Prostate gland (tissue), 2 donors: Measurements from ENCODE around the gene RBKS. TPM values are rescaled to one million over a fixed set of nuclear protein-coding genes. Genes with fewer than 3 reads are reported as not detected.

Experiments used
- DNase-seq: peaks from one replicate; pipeline ENCODE4 v3.0.0-alpha.2; 2019; ENCODE audit warnings: low spot score
- H3K27ac ChIP-seq, 2 donors: fragments of 200-600 bp; sonication (generic); 2 replicates each; pipeline ENCODE4 v1.5.1; 2017 to 2019
- H3K27me3 ChIP-seq: fragments of 200-600 bp; sonication (generic); replicated peaks from 2 replicates; pipeline ENCODE4 v1.5.1; 2019; ENCODE audit not compliant: insufficient read depth
- H3K36me3 ChIP-seq, 2 donors: fragments of 200-600 bp; sonication (generic); 1 replicate in 1 of 2; 2 replicates in 1 of 2; pipeline versions ENCODE4 v1.5.1 to v1.8.1; 2017 to 2019
- H3K4me1 ChIP-seq: fragments of 200-600 bp; sonication (generic); replicated peaks from 2 replicates; pipeline ENCODE4 v1.5.1; 2019
- H3K4me3 ChIP-seq, 2 donors: fragments of 200-600 bp; sonication (generic); 2 replicates each; pipeline ENCODE4 v1.5.1; 2017 to 2019
- H3K9me3 ChIP-seq: fragments of 200-600 bp; sonication (generic); 2 replicates; pipeline ENCODE4 v1.5.1; 2017
- POLR2A ChIP-seq: fragments of 450-650 bp; IDR thresholded peaks from one replicate; pipeline ENCODE4 v1.6.1; 2016; ENCODE audit warnings: antibody characterized with exemption, mild to moderate bottlenecking
- POLR2AphosphoS5 ChIP-seq: sonication (generic); formaldehyde crosslinking; IDR thresholded peaks from one replicate; pipeline ENCODE4 v1.6.1; 2017; ENCODE audit warnings: antibody characterized with exemption
- WGBS: methylation state at CpG from one replicate; pipeline ENCODE4 v1.1.5; 2018; 5-methylcytosine and 5-hydroxymethylcytosine counted together
- intact Hi-C: fragments of 100-400 bp; cut with DNase I; formaldehyde crosslinking; loops from one replicate; pipeline ENCODE4 v1.14.2; 2022
- total RNA-seq, 2 donors: library from RNA; depleted of rRNA; stranded (reverse); fragments of >200 nt; gene quantifications; one replicate each; pipeline ENCODE4 v1.1.0, GENCODE V29; 2016
- TF ChIP-seq, protein P1 (sequence below), 4 experiments: fragments of 200-600 bp in 2 of 4; fragments of 450-650 bp in 2 of 4; sonication (generic) in 2 of 4; IDR thresholded peaks; 1 replicate in 3 of 4; 2 replicates in 1 of 4; pipeline ENCODE4 v1.5.1; 2016 to 2019; ENCODE audit warnings: antibody characterized with exemption in 4 of 4, mild to moderate bottlenecking in 2 of 4, moderate library complexity in 2 of 4

Gene RBKS
- total RNA-seq, 2 donors from 2014 or later = 1.6 to 1.8 TPM

GRCh38 chr2:27736890-27737204, 153.3 kb downstream of the RBKS start:
- no peak for TF ChIP-seq POLR2AphosphoS5
- intact Hi-C loops = no loop called here
- peak overlapping the region in 1 of 2 donors; percentile 80 for H3K27ac ChIP-seq

DNA sequence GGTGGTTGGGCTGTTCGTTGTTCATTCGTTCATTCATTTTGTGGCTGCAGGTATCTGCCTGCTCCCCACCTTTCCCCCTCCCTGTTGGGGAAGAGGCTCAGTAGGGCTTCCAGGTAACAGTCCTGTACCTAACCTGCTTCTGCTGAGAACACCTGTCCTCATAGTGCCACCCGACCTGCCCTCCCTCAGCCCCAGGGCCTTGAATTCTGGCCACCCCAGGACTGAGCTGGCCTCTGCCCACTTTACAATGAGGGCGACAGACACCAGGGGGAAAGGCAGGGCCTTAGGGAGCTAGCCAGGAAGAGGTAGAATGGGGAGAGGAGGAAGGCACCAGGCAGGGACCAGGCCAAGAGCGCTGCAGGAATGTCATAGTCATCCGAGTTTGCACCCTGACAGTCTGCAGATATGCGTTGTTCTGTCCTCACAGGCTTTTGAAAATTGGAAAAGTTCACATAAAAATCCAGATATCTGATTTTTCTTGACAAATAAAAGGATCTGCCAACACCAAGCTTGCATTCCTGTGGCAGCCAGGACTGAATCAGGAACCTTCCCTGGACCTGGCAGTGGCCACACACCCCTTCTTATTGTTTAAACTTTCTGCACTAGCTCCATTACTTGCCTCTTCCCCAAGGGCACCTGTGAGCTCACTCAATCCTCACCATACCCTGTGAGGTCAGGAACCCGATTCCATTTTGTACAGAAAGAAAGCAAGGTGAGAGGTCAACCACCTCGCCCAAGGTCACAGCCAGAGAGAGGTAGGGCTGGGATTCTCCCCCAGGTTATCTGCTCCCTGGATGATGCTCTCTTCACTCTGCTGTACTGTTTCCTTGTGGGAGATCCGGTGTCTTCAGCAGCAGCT, 153.9 kb downstream of the RBKS start:
- Histone ChIP-seq H3K4me1 (no peaks in the 10 kb centered on the region), H3K27ac (peak overlapping the region; percentile 76 to 80), H3K36me3 (no peaks in the 10 kb centered on the region), H3K4me3 (no peak overlapping the region), H3K27me3 (no peaks in the 10 kb centered on the region), H3K9me3 (no peaks in the 10 kb centered on the region)
- intact Hi-C loops = no loop called here
- TF ChIP-seq POLR2A = no peak
- WGBS = 66% methylated on average over 10 of the region's 10 CpGs
- no peak for DNase-seq

More at GRCh38 chr2:27736890-27737204, 153.3 kb downstream of the RBKS start:
- no peaks in the 10 kb centered on the region for H3K36me3 ChIP-seq
- no peaks in the 10 kb centered on the region for H3K4me1 ChIP-seq
- DNase-seq = no peak
- no peaks in the 10 kb centered on the region for H3K9me3 ChIP-seq
- H3K27me3 ChIP-seq = no peaks in the 10 kb centered on the region
- no peak overlapping the region for H3K4me3 ChIP-seq
- WGBS = 93% methylated on average over 6 of the region's 6 CpGs

DNA sequence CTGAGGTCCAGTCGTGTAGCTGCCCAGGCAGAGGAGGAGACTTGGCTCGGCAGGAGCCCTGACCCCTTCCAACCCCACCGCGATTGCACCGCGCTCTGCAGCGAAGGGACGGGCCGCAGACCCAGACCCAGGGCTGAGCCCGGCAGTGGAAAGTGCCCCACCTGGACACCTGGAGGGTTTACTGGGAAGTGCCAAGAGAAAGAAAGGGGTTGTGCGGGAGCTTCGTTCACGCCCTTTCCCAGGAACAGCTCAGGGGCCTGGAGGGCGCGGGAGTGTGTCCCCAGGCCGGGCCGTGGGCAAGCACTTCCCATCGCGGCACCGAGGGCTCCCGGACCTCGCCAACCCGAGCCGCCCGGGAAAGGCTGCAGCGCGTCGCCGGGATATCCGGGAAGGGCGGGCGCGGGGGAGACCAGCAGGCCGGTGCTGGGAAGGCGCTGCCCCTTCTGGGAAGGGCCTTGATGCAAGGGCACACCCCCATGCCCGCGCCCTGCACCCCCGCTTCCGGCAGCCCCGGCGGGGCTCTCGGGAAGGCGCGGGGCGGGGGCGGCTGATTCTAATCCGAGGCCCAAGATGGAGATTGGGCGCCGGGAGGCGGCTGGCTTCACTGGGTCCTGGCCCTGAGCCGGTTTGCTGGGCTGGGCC, 154.8 kb downstream of the RBKS start:
- Histone ChIP-seq H3K36me3 (no peaks in the 10 kb centered on the region), H3K4me3 (peak overlapping the region; percentile 25 to 35), H3K9me3 (no peaks in the 10 kb centered on the region), H3K27ac (peak overlapping the region; percentile 76 to 80), H3K27me3 (no peaks in the 10 kb centered on the region), H3K4me1 (no peaks in the 10 kb centered on the region)
- intact Hi-C loops = no loop called here
- WGBS = 1% methylated on average over 51 of the region's 51 CpGs
- TF ChIP-seq, protein P1, sequence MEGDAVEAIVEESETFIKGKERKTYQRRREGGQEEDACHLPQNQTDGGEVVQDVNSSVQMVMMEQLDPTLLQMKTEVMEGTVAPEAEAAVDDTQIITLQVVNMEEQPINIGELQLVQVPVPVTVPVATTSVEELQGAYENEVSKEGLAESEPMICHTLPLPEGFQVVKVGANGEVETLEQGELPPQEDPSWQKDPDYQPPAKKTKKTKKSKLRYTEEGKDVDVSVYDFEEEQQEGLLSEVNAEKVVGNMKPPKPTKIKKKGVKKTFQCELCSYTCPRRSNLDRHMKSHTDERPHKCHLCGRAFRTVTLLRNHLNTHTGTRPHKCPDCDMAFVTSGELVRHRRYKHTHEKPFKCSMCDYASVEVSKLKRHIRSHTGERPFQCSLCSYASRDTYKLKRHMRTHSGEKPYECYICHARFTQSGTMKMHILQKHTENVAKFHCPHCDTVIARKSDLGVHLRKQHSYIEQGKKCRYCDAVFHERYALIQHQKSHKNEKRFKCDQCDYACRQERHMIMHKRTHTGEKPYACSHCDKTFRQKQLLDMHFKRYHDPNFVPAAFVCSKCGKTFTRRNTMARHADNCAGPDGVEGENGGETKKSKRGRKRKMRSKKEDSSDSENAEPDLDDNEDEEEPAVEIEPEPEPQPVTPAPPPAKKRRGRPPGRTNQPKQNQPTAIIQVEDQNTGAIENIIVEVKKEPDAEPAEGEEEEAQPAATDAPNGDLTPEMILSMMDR (IDR thresholded peaks at IDR 0.05) = peak in 1 of 4 experiments; percentile 14
- peak; percentile 76 for TF ChIP-seq POLR2AphosphoS5
- TF ChIP-seq POLR2A = peak; percentile 68
- peak; percentile 81 for DNase-seq

GRCh38 chr2:27734305-27734704, 155.9 kb downstream of the RBKS start:
- no peaks in the 10 kb centered on the region for H3K9me3 ChIP-seq
- H3K27ac ChIP-seq = no peak overlapping the region
- H3K4me1 ChIP-seq = no peaks in the 10 kb centered on the region
- H3K27me3 ChIP-seq = no peaks in the 10 kb centered on the region
- WGBS = 87% methylated on average over 1 of the region's 1 CpG
- TF ChIP-seq, protein P1 (IDR thresholded peaks at IDR 0.05) = no peak
- TF ChIP-seq POLR2A = no peak
- no peak for TF ChIP-seq POLR2AphosphoS5
- intact Hi-C loops = no loop called here
- no peaks in the 10 kb centered on the region for H3K36me3 ChIP-seq
- no peak overlapping the region for H3K4me3 ChIP-seq
- DNase-seq = no peak

Other genes with a start within 250 kb of the RBKS start
- gene SUPT7L, start 226.8 kb downstream of the RBKS start, total RNA-seq = 10 to 100 TPM; 18.6 to 34.2 TPM
- 10 to 100 TPM; 19.8 to 37.9 TPM for gene SLC4A1AP, start 226.5 kb downstream of the RBKS start, total RNA-seq
- 100 to 1,000 TPM; 140 to 186 TPM for gene MRPL33, start 118.7 kb downstream of the RBKS start, total RNA-seq
- gene BABAM2, start 342 bp upstream of the RBKS start, total RNA-seq = 10 to 100 TPM; 35.8 to 37.3 TPM